GM19238 (cell line): ENCODE data around the gene PPP1R1B.

Experiments used
- DNase-seq: peaks from one replicate; pipeline ENCODE4 v3.0.0; 2011; ENCODE audit warnings: low spot score; ENCODE audit not compliant: insufficient read length

Gene PPP1R1B

DNA sequence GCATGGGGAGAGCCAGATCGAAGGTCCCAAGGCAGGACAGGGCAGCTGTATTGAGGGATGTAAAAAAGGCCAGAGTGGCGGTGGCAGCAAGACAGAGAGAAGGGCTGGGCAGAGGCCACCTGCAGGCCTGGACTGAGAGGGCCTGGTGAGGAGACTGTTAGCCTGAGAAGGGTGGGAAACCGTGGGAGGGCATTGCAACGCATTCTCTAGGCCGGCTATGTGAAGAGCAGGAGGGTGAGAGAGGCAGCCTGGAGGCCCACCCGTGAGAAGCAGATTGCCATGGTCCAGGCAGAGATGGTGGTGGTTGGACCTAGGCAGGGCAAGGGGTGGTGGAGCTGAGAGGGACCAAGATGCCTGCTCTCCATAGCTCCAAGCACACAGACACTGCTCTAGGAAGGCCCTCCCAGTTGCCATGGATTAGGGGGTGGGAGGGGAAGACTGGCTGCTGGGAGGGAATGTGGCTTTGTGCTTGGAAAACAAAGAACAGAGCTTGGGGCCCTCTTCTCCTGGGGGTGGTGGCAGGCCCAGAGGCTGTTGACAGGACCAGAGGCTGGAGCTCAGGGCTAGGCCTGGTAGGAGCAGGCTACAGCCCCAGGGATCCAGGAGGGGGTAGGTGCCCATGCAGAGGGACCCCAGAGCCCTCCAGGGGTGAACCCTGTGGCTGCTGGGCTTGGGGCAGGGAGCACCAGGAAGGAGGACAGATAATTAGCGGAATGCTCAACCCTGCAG is 26.0 kb downstream of the PPP1R1B start:
- DNase-seq, result no peak

GRCh38 chr17:39653316-39653661 is 26.5 kb downstream of the PPP1R1B start:
- no peak for DNase-seq

DNA sequence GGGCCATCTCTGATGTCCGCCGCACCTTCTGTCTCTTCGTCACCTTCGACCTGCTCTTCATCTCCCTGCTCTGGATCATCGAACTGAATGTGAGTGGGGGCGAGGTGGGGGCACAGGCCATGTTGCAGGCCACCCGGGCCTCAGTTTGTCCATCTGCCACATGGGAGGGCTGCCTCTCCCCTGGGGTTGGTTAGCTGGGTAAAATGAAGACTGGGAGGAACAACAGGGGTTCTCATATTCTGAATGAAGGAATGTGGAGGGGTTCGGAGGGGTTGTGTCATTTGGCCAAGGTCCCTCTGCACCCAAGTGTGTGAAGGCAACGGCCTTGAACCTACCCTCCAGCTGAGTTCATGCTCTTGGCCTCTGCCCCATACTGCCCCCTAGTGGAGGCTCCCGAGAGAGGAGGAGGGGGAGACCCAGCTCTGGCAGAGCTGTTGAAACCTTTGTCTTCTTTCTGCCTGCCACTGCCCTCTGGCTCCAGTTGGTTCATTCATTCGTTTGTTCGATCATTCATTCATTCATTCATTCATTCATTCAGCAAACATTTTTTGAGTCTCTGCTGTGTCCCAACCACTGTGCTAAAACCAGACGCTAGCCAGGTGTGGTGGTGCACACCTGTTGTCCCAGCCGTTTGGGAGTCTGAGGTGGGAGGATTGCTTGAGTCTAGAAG is 27.0 kb downstream of the PPP1R1B start:
- DNase-seq, result peak; percentile 89

GRCh38 chr17:39655105-39655504 is 28.4 kb downstream of the PPP1R1B start:
- no peak for DNase-seq

- DNase-seq, result no peak
Observed at GRCh38 chr17:39658346-39658745, 31.6 kb downstream of the PPP1R1B start.

DNA sequence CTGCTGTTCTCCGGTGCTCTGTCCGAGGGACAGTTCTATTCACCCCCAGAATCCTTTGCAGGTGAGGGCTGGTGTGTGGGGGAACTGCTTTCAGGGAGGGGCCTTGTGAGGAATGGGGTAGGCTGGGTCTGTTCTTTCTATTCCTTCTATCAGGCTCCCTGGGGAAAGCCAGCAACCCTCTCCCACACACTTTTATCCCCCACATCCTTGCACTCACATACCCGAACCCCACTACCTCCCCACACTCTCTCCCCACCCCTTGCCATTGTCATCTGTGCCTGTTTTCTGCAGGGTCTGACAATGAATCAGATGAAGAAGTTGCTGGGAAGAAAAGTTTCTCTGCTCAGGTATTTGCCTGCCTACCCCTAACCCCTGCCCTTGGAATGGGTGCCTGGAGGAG is 32.0 kb downstream of the PPP1R1B start:
- no peak for DNase-seq

- no peak for DNase-seq
Observed at GRCh38 chr17:39659279-39660010, 32.7 kb downstream of the PPP1R1B start.

DNA sequence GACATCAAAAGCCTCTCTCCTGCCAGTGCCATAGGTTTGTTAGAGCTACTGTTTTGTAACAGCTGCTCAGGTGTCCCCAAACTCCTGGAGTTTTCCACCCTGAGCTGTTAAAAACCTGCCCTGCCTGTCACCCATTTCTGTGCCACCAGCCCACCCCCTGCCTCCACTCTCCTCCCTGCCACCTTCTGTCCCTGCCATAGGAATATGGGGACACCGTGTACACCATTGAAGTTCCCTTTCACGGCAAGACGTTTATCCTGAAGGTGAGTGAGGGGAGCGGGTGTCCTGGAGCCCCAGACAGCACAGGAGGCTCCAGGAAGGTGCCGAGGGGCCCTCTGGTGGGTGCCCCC is 33.2 kb downstream of the PPP1R1B start:
- DNase-seq, result no peak

GRCh38 chr17:39660397-39661385 is 33.9 kb downstream of the PPP1R1B start:
- DNase-seq, result no peak

DNA sequence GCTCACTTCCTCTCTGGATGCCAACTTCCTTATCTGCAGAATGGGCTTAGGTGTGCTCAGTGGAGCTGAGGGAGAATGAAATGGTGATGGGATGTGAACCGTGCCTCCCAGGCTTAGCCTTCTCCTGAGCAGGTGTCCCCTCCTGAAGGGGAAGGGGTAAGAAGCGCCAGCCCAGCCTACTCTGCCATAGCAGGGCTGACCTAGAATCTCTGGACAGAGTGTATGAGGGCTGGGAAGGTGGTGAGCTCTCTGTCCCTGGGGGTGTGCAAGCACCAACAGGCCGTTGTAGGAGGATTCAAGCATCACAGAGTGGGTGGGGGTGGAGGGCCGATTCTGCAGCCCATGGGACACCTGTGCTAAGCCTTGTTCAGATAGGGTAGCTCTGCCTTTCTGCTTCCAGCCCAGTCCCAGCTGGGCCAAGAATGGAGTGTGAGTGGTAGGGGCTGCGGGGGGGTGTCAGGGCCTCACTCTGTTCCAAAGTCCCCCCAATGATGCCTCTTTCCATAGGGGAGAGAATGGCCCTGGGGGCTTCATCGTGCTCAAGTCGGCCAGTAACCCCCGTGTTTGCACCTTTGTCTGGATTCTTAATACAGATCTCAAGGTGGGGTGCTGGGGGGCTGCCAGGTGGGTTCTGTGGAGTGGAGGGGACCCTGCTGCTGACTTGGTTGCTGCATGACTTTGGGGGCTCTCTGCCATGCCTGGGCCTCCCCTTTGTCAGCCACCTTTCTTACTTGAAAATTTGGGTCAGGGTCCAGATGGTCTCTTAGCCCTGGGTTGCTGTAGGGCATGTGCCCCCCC is 35.2 kb downstream of the PPP1R1B start:
- no peak for DNase-seq

GRCh38 chr17:39662551-39663339 is 36.0 kb downstream of the PPP1R1B start:
- no peak for DNase-seq

DNA sequence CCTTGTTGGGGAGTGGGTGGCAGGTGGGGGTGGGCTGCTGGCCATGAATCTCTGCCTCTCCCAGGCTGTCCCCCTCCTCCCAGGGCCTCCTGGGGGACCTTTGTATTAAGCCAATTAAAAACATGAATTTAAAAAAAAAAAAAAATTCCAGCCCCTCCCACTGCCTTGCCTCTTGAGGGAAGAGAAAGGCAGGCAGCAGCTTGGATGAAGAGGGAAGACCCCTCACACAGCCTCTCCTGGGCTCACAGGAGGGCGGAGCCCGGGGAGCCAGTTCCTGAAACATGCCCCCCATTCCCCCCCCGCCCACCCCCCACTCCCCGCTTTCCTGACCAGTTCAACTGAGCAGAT is 36.6 kb downstream of the PPP1R1B start:
- DNase-seq, result no peak

GRCh38 chr17:39663688-39664580 is 37.2 kb downstream of the PPP1R1B start:
- no peak for DNase-seq

DNA sequence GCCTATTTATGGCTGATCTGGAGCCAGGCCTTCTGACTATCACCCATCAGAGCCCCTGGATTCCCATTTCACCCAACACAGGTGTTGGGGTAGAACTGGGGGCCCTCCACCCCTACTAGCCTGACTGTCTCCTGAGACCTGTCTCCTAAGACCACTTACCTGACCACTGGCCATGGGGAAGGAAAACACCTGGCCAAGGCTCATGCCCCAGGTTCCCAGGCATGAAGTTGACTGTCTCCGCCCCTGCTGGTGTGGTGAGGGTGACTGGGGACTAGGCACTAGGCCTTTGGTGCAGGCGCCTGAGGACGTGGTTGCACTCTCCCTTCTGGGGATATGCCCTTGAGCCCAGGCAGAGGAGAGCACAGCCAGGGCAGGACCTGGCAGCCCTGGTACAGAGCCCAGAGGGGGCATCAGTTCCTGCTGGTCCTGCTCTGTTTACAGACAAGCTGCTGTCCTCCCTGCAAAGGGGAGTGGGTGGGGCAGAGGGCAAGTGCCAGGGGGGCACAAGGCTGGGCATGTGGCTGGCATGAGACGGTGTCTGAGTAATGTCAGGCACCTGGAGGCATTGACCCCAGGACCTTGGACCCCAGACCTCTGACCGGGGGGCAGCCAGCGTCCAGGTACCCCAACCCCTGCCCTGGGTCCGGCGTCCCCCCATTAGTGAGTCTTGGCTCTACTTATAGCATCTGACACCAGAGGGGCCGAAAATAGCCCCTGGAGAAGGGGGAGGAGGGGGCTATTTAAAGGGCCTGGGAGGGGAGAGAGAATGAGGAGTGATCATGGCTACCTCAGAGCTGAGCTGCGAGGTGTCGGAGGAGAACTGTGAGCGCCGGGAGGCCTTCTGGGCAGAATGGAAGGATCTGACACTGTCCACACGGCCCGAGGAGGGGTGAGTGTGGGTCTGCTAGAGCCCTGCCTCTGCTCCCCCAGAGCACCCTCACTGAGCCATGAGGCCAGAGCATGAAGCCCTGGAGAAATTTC is 38.1 kb downstream of the PPP1R1B start, which contains the start of gene TCAP:
TCAP (plus strand) TSS at position 769 of the 981 bp plus-strand sequence; CDS start at position 780, 11 bp downstream.
- DNase-seq, result no peak

DNA sequence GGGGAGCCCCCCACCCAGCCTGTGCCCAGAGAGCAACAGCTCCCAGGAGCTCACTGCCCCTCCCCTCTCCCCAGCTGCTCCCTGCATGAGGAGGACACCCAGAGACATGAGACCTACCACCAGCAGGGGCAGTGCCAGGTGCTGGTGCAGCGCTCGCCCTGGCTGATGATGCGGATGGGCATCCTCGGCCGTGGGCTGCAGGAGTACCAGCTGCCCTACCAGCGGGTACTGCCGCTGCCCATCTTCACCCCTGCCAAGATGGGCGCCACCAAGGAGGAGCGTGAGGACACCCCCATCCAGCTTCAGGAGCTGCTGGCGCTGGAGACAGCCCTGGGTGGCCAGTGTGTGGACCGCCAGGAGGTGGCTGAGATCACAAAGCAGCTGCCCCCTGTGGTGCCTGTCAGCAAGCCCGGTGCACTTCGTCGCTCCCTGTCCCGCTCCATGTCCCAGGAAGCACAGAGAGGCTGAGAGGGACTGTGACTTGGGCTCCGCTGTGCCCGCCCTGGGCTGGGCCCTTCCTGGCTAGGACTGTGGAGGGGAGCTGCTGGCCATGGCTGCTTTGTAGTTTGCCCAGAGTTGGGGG is 39.0 kb downstream of the PPP1R1B start:
- no peak for DNase-seq

- DNase-seq, result no peak
Observed at GRCh38 chr17:39666231-39666600, 39.5 kb downstream of the PPP1R1B start.

DNA sequence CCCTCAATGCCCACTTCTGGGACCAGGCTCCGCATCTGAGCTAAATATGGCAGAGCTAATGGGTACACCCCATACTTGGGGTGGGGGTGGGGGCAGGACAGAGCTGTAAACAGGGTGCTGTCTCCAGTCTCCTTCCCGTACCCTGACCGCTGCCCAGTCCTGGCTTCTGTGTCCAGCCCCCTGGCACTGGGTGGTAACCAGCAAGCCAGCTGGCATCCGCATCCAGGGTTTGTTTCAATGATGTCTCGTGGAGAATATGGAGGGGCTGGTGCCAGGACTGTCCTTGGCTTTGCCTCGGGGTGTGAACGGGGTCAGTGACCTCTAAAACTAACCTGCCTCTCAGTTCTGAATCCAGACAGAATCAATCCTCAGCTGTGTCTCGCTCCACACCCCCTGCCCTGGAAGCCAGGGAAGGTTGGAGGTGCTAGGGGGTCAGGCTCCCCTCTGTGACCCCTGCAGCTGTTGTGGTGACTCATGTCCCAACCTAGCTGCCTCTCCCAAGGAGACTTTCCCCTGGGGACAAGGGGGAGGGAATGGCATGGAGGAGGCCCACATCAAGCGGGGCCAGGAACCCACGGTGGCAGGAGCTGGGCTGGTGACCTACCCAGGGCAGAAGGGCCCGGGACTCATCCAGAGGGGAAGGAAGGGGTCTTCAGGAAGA is 40.0 kb downstream of the PPP1R1B start:
- DNase-seq, result no peak
